NCI-H187 (cell line): Measurements from ENCODE around the gene GSTM5.
"Not testable (repeated sequence)": the region's sequence is repeated elsewhere in the genome, so short reads cannot be mapped to it uniquely, and the experiment has no call there.

Source experiments
- DNase-seq, 2 experiments: peaks; one replicate each; lab custom pipeline; 2025; lab: John Stamatoyannopoulos, UW

GSTM5 gene

DNA sequence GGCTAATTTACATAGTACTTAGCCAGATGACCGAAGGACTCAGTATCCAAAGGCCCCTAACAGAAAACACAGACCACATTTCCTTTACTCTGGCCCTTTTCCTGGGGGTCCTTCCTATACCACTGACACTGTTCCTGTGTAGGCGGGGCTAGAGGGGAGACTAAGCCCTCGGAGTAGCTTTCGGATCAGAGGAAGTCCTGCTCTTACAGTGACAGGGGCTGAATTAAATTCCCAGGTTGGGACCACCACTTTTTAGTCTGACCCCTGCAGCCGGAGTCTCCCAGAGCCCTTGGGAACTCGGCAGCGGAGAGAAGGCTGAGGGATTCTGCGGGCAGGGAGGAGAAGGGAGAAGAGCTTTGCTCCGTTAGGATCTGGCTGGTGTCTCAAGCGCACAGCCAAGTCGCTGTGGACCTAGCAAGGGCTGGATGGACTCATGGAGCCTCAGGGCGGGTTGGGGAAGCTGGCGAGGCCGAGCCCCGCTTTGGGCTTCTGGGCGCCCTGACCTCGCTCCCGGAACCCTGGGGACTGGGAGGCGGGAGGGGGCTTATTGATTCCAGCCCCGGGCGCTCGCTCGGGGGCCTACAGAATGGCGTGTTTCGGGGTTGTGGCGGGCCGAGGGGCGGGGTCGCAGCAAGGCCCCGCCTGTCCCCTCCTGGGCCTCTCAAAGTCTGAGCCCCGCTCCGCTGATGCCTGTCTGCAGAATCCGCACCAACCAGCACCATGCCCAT lies at the start of gene GSTM5:
Gene GSTM5 (plus strand): TSS at position 659 of the 728 bp plus-strand sequence. CDS start 62 bp downstream, at position 721.
- DNase-seq: not testable (repeated sequence)

DNA sequence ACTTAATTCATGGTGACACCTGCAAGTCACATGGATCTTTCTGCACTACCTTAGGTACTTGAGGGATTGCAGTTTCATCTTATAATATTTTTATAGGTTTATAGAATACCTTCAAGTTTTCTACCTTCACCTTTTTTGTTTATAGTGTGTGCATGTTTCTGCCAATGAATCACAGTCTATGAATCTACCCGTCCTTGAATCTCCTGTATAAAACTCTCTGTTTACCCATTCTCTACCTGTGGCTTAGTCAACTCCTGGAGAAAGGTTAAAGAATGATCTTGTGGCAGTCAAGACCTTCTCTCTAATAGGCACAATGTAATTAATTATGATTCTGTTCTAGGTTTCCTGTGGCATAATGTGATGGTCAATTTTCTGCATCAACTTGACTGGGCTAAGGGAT lies 47.4 kb upstream of the GSTM5 start:
- DNase-seq: no peak

DNA sequence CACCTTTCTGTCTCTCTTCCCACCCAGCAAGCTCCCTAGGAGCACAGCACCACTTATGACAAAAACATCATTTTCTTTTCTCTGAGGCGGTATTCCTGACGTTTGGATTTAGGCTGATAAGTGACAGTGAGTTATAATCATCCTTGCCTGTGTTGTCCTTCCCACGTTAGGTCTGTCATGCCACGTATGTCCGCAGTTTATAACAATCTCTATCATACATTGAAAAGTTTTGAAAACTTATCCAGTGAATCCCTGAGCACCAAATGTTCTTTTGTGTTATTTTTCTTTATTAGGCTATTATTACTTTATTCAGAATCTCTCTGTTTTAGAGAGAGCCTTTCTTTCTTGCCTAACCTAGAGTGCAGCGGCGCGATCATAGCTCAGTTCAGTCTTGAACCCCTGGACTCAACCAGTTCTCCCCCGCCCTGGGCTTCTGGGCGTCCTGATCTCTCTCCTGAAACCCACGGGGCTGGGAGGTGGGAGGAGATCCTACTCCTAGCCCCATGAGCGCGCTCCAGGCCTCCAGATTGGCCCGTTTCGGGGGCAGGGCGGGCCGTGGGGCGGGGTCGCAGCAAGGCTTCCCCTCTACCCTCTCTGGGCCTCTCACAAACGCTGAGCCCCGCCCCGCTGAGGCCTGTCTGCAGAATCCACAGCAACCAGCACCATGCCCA lies 44.5 kb upstream of the GSTM5 start, which contains the start of gene GSTM2:
Gene GSTM2 (plus strand): TSS at position 606 of the 671 bp plus-strand sequence. CDS start 59 bp downstream, at position 665.
- DNase-seq: no peak

DNA sequence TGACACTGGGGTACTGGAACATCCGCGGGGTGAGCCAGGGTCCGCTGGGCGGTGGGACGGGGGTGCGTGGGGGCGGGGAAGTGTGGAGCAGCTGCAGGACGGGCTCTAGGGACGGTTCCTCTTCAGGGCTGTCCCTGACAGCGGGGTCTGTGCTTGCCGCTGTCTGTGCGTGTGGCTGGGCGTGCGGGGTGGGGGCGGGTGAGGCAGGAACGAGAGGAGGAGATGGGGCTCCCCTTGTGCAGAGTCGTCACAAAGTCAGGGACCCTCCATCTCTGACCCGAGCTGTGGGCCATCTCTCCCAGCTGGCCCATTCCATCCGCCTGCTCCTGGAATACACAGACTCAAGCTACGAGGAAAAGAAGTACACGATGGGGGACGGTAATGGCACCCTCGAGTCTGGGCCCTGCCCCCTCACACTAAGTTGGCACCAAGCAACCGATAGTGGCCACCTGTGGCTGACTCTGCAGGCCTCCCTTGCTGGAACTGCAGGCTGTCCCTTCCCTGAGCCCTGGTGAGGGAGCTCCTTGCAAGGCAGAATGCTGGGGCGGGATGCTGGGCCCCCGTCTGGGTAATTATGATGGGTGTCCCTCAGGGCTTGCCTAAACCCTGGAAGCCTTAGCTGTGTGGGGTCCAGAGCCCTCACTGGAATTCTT lies 43.8 kb upstream of the GSTM5 start:
- no peak for DNase-seq

DNA sequence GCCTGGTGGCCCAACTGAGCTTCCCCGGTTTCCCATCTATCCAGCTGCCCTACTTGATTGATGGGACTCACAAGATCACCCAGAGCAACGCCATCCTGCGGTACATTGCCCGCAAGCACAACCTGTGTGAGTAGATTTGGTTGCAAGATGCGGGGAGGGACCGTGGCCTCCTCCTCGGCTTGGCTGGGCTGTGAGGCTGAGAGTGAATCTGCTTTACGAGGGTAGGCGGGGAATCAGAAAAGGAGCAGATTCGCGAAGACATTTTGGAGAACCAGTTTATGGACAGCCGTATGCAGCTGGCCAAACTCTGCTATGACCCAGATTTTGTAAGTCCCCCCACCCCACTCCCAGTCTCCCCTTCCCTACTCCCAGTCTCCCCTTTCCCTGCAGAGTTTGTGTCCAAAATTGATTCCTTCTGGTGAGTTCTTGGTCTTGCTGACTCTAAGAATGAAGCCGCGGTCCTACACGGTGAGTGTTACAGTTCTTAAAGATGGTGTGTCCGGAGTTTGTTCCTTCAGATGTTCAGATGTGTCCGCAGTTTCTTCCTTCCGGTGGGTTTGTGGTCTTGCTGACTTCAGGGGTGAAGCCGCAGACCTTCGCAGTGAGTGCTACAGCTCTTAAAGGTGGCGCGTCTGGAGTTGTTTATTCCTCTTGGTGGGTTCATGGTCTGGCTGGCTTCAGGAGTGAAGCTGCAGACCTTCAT lies 42.7 kb upstream of the GSTM5 start:
- DNase-seq: no peak

DNA sequence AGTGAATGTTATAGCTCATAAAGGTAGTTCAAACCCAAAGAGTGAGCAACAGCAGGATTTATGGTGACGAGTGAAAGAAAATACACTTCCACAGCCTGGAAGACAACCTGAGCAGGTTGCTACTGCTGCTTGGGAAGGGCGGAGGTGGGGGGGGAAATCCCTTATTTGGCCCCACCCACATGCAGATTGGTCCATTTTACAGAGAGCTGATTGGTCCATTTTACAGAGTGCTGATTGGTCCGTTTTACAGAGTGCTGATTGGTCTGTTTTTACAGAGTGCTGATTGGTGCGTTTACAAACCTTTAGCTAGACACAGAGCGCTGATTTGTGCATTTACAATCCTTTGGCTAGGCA lies 42.1 kb upstream of the GSTM5 start:
- DNase-seq: not testable (repeated sequence)

DNA sequence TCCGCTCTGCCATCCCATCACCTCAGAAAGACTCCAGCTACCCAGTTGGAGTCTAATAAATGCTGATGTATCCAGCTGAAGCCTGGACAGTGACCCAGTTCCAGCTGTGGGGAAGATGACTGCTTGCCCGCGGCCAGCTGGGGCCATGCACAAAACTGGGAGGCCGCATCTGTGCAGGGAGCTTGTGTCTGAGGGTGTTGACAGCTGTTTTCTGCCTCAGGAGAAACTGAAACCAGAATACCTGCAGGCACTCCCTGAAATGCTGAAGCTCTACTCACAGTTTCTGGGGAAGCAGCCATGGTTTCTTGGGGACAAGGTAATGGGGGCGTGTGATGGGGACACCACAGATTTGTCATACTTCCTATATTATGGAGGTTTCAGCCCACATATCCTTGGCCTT lies 41.0 kb upstream of the GSTM5 start:
- DNase-seq: no peak

DNA sequence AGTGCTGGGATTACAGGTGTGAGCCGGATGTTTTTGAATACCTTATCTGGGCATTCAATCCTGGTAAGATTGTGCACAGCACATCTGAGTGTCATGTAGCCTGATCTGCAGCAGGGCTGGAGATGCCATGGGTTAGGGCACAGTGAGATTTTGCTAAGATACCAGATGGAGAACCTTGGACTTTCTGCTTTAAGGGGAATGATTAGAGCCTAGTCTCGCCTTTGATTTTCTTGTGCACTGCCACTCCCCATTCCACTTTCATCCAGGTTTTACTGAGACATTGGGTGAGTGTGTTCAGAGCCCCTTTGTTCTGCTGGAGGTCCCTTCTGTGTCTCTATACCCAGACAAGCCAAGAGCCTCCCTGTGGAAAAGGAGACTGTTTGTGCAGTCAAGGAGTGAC lies 38.2 kb upstream of the GSTM5 start:
- not testable (repeated sequence) for DNase-seq

DNA sequence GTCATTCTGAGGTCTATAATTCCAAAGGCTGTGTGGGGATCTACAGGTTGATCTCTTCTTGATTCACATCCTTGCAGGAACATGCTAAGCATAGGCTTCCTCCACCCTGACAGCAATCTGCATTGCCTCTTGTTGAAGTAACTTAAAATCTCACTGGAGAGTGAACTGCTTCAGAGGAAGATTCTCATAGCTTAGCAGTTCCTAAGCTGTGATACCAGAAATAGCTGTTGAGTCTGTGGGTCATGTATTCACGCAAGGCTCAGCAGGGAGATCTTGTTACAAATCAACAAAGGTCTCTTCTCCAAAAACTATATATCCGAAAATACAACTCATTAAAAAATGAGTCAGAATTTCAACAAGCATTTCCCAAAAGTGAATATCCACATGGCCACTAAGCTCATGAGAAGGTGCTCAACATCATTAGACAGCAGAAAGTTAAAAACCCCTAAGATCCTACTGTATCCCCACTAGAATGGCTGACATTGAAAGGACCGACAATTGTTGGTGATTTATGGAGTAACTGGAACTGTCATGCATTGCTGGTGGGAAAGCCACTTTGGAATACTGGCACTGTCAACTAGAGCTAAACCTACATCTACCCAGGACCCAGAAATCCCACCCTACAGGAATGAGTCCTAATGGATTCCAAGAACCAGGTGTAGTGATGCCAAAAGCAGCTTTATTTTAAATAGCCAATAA lies 35.2 kb upstream of the GSTM5 start:
- DNase-seq: not testable (repeated sequence)

DNA sequence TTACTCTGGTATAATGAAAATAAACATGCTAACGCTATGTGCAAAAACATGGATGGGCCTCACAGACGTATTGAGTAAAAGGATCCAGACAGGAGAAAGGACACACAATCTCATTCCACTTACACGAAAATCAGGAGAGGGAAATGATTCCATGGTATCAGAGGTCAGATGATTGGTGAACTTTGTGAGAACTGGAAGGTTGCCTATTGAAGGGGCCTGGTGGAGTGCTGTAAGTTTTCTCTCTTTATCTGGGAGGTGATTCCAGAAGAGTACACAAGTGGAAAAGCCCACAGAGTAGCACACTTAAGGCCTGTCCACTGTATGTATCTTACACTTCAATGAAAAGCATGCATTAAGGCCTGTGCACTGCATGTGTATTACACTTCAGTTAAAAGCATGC lies 34.6 kb upstream of the GSTM5 start:
- no peak for DNase-seq

DNA sequence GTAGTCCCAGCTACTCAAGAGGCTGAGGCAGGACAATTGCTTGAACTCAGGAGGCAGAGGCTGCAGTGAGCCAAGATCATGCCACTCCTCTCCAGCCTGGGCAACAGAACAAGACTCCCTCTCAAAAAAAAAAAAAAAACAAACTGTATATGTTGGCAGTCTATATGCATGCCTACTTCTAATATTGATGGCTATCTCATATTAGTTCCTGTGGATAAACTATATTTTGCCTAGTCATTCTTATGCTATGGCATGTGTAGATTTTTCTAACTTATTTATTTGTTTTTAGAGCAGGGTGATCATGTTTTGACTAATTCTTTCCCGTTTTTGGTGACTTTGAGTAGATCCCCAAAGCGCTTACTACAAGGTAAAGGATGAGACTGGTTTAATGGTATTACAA lies 33.4 kb upstream of the GSTM5 start:
- DNase-seq: not testable (repeated sequence)

DNA sequence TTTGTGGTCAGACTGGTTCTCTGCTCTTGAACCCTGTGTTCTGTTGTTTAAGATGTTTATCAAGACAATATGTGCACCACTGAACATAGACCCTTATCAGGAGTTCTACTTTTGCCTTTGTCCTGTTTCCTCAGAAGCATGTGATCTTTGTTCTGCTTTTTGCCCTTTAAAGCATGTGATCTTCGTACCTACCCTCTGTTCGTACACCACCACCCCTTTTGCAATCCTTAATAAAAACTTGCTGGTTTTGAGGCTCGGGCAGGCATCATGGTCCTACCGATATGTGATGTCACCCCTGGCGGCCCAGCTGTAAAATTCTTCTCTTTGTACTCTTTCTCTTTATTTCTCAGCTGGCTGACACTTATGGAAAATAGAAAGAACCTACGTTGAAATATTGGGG lies 27.3 kb upstream of the GSTM5 start:
- not testable (repeated sequence) for DNase-seq

DNA sequence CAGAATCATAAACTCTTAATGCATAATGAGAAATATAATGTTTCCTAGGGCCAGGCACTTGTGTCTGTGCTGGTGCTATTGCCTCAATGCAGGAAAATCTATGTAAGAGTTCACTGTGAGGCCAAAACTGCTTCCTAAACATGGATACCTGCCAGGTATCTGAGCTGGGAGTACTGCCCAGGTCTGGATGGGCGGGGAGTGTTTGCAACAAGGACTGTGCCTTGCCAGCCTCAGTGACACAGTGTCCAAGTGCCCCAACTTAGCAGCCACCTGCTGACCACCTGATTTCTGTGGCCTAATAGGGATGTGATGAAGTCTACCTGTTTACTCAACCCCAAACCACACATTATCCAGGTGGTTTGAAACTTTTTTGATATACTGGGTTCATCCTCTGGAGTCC lies 26.7 kb upstream of the GSTM5 start:
- not testable (repeated sequence) for DNase-seq

DNA sequence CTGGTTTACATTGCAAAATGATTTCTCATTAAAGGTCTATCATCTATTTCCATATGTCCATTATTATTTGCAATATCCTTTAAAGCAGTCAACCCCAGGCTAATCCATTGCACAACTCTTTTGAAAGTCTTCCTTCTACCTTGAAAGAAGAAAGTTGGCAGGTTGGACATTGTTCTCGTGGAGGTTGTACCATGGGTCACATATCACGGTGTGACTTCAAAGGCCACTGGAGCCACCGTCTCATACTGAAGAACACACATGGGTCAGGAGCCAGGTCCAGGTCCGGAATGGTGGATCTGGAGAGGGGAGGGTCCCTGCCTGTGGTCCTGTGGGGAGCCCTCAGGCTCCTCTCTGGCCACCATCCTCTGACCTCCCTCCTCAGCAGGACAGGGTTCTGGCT lies 26.2 kb upstream of the GSTM5 start:
- DNase-seq: not testable (repeated sequence)

DNA sequence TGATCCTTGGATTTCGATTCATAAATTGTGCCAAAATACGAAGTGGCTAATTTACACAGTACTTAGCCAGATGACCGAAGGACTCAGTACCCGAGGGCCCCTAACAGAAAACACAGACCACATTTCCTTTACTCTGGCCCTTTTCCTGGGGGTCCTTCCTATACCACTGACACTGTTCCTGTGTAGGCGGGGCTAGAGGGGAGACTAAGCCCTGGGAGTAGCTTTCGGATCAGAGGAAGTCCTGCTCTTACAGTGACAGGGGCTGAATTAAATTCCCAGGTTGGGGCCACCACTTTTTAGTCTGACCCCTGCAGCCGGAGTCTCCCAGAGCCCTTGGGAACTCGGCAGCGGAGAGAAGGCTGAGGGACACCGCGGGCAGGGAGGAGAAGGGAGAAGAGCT lies 24.9 kb upstream of the GSTM5 start:
- DNase-seq: not testable (repeated sequence)

DNA sequence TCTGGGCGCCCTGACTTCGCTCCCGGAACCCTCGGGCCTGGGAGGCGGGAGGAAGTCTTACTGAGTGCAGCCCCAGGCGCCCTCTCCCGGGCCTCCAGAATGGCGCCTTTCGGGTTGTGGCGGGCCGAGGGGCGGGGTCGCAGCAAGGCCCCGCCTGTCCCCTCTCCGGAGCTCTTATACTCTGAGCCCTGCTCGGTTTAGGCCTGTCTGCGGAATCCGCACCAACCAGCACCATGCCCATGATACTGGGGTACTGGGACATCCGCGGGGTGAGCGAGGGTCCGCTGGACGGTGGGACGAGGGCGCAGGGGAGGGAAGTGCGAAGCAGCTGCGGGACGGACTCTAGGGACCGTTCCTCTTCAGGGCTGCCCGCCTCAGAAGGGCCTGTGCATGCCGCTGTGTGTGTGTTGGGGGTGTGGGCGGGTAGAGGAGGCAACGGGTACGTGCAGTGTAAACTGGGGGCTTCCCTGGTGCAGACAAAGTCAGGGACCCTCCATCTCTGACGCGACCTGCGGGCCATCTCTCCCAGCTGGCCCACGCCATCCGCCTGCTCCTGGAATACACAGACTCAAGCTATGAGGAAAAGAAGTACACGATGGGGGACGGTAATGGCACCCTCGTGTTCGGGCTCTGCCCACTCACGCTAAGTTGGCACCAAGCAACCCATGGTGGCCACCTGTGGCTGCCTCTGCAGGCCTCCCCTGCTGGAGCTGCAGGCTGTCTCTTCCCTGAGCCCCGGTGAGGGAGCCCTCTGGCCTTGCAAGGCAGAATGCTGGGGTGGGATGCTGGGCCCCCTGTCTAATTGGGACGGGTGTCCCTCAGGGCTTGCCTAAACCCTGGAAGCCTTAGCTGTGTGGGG lies 24.2 kb upstream of the GSTM5 start, which contains the start of gene GSTM1:
Gene GSTM1 (plus strand): TSS at position 177 of the 859 bp plus-strand sequence. CDS start 57 bp downstream, at position 234.
- DNase-seq: no peak

DNA sequence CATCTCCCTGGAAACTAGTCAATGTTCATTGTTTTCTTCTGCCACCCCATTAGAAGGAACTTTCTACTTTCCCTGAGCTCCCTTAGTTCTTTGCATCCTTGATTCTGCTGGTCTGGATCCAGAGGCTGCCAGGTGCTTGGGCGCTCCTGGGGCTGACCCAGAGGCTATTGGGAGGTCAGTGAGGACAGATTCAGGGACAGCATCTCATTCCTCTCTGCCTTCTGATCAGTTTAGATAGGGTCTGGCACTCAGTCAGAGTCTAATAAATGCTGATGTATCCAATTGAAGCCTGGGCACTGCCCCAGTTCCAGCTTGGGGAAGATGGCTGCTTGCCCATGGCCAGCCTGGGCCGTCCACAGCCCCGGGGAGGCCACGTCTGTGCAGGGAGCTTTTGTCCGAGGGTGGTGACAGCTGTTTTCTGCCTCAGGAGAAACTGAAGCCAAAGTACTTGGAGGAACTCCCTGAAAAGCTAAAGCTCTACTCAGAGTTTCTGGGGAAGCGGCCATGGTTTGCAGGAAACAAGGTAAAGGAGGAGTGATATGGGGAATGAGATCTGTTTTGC lies 22.1 kb upstream of the GSTM5 start:
- DNase-seq: no peak

DNA sequence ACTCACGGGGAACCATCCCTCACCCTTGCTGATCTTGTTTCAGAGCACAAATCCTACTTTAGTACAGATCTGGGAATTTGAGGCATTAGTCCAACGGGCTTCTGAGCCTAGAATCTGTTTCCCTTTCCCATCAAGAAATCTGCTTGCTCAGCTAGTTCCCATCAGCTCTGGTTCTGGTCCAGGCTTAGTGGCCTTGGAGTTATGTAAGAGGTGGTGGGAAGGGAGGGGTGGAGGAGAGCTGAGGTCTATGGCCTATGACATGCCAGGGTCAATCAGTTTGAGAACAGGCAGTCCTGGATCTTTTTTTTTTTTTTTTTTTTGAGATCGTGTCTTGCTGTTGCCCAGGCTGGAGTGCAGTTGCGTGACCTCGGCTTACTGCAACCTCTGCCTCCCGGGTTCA lies 20.3 kb upstream of the GSTM5 start:
- DNase-seq: no peak

DNA sequence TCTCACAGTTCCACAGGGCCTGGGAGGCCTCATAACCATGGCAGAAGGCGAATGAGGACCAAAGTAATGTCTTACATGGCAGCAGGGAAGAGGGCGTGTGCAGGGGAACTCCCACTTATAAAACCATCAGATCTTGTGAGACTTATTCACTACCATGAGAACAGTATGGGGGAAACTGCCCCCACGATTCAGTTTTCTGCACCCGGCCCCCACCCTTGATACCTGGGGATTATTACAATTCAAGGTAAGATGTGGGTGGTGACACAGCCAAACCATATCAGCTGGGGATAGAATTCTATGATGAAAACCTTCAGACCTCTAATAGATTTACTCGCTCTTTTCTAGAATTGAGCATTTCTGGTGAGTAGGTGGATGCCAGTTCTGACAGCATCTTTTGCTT lies 17.7 kb upstream of the GSTM5 start:
- not testable (repeated sequence) for DNase-seq

DNA sequence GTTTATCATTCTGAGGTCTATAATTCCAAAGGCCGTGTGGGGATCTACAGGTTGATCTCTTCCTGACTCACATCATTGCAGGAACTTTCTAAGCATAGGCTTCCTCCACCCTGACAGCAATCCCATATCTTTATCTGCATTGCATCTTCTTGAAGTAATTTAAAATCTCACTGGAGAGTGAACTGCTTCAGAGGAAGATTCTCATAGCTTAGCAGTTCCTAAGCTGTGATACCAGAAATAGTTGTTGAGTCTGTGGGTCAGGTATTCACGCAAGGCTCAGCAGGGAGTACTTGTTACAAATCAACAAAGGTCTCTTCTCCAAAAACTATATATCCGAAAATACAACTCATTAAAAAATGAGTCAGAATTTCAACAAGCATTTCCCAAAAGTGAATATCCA lies 16.9 kb upstream of the GSTM5 start:
- not testable (repeated sequence) for DNase-seq
